AG09309 (cell line): ENCODE measurements around the gene PLEKHO2.

ENCODE experiments used
- DNase-seq: peaks from one replicate; pipeline ENCODE4 v3.0.0-alpha.2; 2010; ENCODE audit warnings: low read depth
- H3K4me3 ChIP-seq: 2 replicates; pipeline ENCODE4 v1.5.1; 2011; ENCODE audit warnings: mild to moderate bottlenecking, low read depth, low read length, moderate library complexity; ENCODE audit not compliant: control insufficient read depth
- TF ChIP-seq, protein P1 (sequence below): IDR thresholded peaks from 2 replicates; pipeline ENCODE4 v1.5.1; 2011; ENCODE audit warnings: mild to moderate bottlenecking, low read depth, low read length, inconsistent platforms; ENCODE audit not compliant: insufficient read depth, control insufficient read depth; ENCODE audit errors: missing control alignments

Gene PLEKHO2

DNA sequence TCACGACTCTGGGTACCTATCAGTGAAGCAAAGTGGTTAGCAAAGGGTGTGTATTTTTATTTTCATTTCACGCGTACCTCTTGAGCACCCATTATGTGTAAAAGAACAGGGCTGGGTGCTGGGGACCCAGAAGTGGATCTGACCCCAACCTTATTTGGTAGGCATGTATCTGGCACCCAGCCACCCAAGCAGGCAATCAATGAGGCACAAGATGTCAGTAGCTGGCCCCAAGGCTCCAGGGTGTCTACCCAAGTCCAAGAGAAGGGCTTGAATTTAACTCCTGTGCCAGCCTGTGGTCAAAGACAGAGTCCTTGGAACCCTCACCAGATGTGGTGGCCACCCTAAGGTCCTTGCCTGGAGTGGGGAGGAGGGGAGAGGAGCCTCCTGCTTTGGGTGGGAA is 5.7 kb downstream of the PLEKHO2 start:
- TF ChIP-seq, protein P1, sequence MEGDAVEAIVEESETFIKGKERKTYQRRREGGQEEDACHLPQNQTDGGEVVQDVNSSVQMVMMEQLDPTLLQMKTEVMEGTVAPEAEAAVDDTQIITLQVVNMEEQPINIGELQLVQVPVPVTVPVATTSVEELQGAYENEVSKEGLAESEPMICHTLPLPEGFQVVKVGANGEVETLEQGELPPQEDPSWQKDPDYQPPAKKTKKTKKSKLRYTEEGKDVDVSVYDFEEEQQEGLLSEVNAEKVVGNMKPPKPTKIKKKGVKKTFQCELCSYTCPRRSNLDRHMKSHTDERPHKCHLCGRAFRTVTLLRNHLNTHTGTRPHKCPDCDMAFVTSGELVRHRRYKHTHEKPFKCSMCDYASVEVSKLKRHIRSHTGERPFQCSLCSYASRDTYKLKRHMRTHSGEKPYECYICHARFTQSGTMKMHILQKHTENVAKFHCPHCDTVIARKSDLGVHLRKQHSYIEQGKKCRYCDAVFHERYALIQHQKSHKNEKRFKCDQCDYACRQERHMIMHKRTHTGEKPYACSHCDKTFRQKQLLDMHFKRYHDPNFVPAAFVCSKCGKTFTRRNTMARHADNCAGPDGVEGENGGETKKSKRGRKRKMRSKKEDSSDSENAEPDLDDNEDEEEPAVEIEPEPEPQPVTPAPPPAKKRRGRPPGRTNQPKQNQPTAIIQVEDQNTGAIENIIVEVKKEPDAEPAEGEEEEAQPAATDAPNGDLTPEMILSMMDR = no peak
- no peak overlapping the region for H3K4me3 ChIP-seq
- DNase-seq = no peak

DNA sequence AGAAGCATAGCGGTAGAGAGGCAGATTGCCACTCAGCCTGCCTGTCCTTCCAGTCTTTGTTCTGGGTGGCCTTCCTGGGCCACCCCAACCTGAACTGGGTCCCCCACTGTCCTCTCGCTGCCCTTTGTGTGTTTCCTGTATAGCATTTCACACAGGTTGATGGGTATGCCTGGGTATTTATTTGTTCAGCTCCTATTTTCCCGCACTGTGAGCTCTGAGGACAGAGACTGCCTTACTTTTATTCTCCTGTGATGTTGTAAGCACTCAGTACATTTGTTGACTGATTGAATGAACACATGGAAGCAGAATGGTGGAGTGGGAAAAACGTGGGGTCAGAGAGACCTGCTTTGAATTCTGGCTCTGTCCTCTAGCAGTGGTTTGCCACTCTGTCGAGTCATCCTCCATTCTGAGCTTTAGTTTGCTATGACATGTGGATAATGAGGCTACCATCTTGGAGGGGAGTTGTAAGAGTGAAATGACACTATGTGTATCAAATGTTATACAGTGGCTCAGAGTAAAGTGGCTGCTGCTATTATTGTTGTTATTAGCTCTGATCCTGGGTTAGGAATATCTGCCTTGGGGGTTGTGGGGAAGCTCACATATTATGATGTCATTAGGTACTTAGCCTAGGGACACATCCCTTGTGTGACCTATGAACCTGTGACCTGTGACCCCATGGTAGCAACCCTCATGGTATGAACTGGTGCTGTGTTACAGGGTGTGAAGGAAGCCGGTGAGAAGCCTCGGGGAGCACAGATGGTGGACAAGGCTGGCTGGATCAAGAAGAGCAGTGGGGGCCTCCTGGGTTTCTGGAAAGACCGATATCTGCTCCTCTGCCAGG is 6.4 kb downstream of the PLEKHO2 start:
- no peak overlapping the region for H3K4me3 ChIP-seq
- no peak for DNase-seq
- TF ChIP-seq, protein P1 = no peak

DNA sequence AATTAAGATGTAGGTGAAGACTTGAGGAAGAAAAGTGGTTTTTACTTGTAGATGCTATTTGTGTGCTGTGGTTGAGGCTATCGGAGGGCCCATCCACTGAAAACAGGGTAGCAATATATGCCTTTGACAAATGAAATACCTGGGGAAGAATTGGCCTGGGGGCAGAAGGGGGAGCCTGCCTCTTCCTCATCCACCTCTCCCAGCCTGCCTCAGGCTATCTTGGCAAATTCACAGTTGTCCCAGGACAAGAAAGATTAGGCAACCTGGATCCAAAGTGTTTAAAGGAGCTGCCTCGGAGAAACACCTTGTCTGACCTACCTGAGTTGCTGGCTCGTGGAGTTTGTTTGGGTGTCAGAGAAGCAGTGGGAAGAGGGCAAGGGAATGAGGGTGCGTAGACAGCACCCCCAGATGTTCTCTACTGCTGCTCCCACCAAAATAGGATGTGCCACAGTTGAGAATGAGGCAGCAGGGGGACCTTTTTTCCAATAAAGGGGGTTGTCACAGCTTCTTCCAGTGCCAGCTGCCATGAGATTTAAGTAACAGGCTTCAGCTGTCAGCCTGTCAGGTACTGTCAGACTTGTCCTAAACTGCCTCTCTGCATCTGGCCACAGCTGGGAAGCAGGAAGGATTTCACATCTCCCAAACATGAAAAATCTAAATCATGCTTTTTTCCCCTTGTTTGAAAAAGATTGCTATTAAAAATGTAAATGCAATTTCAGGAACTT is 9.2 kb downstream of the PLEKHO2 start:
- DNase-seq = no peak
- no peak overlapping the region for H3K4me3 ChIP-seq

DNA sequence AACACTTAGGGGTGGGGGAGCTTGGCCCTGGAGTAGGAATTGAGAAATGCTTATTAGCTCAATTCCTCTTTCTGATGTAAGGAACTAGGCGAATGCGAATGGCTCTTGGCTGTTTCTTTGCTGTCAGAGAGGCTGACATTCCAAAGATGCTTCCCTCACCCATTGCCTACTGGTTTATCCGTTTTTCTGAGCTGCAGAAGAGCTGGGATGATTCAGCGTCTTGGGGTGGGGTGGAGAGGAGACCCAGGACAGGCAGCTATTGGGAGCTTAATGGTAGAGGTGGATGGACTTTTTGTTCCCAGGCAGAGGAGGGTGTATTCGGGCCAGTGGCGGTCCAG is 9.8 kb downstream of the PLEKHO2 start:
- no peak overlapping the region for H3K4me3 ChIP-seq
- peak; percentile 79 for DNase-seq

More for the DNA sequence above, 9.2 kb downstream of the PLEKHO2 start:
- TF ChIP-seq, protein P1 = no peak

DNA sequence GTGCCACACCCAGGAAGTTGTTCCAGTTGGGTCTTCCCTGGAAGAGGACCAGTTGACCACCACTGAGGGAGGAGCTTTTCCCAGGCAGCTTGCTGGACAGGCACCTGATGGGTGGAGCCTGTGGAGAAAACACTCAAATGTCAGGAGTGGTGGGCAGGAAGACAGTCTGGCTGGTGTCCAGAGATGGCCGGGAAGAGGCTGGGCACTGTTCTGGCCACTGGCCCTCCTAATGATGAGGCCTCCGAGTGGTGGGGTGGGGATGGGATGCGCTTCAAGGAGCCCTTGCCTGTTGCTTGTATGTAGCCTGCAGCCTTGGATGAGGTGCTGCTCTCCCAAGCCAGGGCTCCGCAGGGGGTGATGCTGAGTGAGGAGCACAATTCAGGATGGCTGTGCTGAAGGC is 12.3 kb downstream of the PLEKHO2 start:
- TF ChIP-seq, protein P1 = no peak
- H3K4me3 ChIP-seq = no peak overlapping the region
- no peak for DNase-seq

More for the DNA sequence above, 9.8 kb downstream of the PLEKHO2 start:
- TF ChIP-seq, protein P1 = no peak

DNA sequence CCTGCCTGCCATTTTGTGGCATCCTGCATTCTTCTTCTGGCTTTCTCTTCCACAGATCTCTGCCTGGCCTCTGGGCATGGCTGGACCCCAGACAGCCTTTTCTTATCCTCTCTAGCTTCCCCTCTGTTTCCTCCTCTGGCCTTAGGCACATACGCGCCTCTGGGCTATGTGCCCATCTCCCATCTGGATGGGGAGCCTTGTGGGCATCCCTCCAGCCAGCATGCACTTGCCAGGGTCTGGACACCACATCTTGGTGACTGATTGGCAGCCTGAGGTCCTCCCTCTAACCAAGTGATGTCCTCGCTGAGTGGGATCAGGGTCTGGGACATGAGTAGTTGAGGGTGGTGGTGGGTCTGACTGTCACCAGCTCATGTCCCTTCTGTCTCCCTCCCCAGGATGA is 12.8 kb downstream of the PLEKHO2 start:
- TF ChIP-seq, protein P1 = no peak
- no peak overlapping the region for H3K4me3 ChIP-seq
- DNase-seq = no peak
